HEK293 (cell line): ENCODE data around the gene SEMA4D.

ENCODE experiments used
- CTCF ChIP-seq: fragments of 450-650 bp; formaldehyde crosslinking; IDR thresholded peaks from 2 replicates; pipeline ENCODE4 v1.5.1; 2016; ENCODE audit warnings: missing biosample characterization, missing genetic modification characterization
- YY1 ChIP-seq: fragments of 450-650 bp; formaldehyde crosslinking; IDR thresholded peaks from 2 replicates; pipeline ENCODE4 v1.5.1; 2018; ENCODE audit warnings: missing biosample characterization, missing genetic modification characterization
- ZNF394 ChIP-seq: fragments of 450-650 bp; formaldehyde crosslinking; IDR thresholded peaks from 2 replicates; pipeline ENCODE4 v1.5.1; 2016; ENCODE audit warnings: missing biosample characterization, missing genetic modification characterization, mild to moderate bottlenecking, moderate library complexity, borderline replicate concordance
- ZNF580 ChIP-seq: fragments of 450-650 bp; formaldehyde crosslinking; IDR thresholded peaks from 2 replicates; pipeline ENCODE4 v1.5.1; 2016; ENCODE audit warnings: missing biosample characterization, missing genetic modification characterization
- ZNF596 ChIP-seq: fragments of 450-650 bp; IDR thresholded peaks from 2 replicates; pipeline ENCODE4 v1.5.0; 2018; ENCODE audit warnings: missing biosample characterization, mild to moderate bottlenecking, missing genetic modification characterization, moderate library complexity
- ZNF600 ChIP-seq: fragments of 450-650 bp; formaldehyde crosslinking; IDR thresholded peaks from 2 replicates; pipeline ENCODE4 v1.5.1; 2016; ENCODE audit warnings: missing biosample characterization, missing genetic modification characterization
- ZNF792 ChIP-seq: fragments of 450-650 bp; formaldehyde crosslinking; IDR thresholded peaks from 2 replicates; pipeline ENCODE4 v1.5.1; 2016; ENCODE audit warnings: missing biosample characterization, missing genetic modification characterization

- TF ChIP-seq ZNF580 (tag by site-specific recombination) (no peak), ZNF394 (tag by site-specific recombination) (no peak), CTCF (tag by site-specific recombination) (no peak), ZNF596 (tag by site-specific recombination) (no peak), ZNF600 (tag by site-specific recombination) (no peak), ZNF792 (tag by site-specific recombination) (no peak), YY1 (tag by site-specific recombination) (no peak)
Observed at GRCh38 chr9:89526667-89527066, 28.8 kb upstream of the SEMA4D start.
